Activated CD8-positive, alpha-beta memory T cell treated with anti-CD3 and anti-CD28 coated beads for 4 hours (primary cell): ENCODE results near the gene CNOT2.

Source experiments
- DNase-seq, 2 donors: peaks; one replicate each; pipeline ENCODE4 v3.0.0-alpha.2; 2020; ENCODE audit warnings: low read depth in 2 of 2

CNOT2 gene

DNA sequence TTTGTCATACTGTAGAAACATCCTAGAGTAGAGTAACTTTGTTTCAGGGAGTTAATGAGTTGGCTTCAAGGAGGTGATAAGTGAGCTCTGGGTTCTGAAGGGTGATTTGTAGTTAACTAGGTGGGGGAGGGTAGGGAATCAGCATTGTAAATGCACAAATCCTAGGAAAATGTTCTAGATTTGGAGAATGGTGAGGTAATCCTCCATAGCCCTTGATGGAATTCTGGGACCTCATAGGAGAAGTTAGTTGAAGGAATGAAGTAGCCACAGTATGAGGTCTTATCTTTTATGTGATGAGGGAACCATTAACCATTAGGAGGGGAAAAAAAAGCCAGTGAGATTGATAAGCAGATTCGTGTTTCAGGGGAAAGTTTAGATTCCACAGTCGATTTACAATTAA, 8.0 kb downstream of the CNOT2 start:
- DNase-seq = no peak

DNA sequence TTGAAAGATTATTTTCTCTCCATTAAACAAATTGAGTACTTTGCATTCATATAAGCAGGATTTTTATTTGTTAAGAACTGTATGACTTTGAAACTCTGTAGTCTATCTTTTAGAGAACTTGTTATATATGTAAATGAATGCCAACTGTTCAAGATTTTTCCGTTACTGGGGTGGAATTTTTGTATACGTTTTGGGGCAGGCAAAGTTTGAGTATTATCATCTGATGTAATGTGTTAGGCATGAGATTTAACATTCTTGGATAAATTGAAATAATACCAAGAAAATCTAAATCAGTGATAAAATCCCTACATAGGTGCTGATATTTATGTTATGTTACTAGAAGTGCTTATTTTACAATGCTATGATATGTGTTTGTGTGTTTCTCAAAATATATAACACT, 8.4 kb downstream of the CNOT2 start:
- no peak for DNase-seq

DNA sequence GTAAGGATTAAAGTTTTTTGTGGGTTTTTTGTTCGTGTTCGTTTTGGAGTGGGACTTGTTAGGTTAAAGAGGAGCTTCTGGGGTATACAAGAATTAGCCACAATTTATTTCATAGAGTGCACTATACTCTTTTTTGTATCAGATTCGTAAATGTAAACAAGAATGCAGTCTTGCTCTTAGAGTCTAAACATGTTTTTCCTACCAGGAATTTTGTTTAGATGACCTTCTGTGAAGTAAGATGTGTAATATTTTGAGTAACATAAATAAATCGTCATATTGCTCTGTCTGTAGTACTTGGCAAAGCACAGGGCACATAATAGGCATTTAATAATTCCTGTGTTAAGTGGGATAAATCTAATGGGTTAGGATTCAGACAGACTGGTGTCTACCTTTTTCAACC, 9.6 kb downstream of the CNOT2 start:
- no peak for DNase-seq

DNA sequence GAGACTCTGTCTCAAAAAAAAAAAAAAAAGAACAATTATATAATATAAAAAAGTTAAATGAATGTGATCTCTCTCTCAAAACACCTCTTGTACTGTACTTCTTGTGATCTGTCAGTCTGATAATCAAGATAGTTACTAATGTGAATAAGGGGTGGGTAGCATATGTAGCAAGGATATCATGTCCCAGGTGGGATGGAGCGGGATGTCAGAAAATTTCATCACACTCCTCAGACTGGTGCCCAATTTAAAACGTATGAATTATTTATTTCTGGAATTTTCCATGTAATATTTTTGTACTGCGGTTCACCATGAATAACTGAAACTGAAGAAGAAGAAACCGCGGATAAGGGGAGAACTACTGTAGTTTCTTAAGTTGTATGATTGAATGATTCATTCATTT, 11.0 kb downstream of the CNOT2 start:
- no peak for DNase-seq

DNA sequence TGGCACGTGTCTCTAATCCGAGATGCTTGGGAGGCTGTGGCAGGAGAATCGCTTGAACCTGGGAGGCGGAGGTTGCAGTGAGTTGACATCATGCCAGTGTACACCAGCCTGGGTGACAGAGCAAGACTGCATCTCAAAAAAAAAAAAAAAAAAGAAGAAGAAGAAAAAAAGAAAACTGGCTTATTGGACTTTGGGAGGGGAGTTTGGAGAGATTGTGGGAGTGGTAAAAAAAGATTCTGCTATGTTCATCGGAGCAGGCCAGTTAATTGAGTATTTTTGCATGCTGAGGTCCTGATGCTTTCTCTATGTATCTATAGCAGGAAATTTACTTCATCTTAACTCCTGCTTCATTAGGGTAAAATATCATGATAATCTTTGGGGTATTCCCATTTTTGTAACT, 11.6 kb downstream of the CNOT2 start:
- DNase-seq = no peak

DNA sequence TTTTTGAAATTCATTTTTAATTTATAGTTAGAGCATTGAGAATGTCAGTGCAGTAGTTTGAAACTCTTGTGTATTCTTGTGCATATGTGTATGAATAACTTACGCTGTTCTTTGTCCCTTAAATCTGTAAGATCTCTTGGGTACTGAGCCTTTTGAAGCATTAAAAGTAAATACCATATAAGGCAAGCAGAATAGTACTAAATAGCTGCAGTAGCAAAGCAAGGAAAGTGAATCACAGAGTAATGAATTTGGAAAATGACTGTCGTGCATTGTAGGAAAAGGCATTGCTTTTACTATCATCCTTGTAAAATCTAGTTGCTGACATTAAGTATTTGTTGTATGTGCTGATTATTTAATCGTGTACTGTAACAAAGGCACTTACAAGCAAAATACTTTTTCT, 12.1 kb downstream of the CNOT2 start:
- DNase-seq = no peak

DNA sequence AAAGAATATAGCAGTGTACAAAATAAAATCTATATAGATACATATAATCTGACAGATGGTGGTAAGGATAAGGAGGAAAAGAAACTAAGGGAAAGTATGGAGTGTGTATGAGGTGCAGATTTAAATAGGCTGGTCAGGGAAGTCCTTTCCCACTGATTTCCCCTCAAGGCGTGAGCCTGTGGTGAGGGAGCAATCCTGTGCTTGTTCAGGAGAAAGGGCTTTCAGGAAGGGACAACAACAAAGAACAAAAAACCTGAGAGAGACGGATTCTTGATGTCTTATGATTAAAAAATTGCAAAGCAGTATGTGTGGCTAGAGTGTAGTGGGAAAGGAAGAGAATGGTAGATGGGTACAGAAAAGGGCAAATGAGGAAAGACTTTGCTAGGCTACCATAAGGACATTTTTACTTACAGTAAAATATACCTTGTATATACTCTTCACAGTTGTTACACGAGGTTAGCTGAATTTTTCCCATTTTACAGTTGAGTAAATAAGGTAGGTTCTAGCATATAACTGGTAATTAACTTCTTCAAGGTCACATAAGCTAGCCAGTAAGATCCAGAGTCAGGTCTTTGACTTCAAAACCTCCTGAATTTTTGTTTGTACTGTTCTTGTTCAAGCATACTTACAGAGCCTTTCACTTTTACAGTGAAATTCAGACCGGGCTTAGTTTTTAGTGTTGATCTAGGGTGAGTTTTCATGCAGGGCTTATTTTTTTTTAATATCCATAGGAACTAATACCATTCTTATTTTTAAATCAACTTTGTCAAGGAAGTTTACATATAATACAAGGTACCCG, 15.6 kb downstream of the CNOT2 start:
- DNase-seq = no peak

DNA sequence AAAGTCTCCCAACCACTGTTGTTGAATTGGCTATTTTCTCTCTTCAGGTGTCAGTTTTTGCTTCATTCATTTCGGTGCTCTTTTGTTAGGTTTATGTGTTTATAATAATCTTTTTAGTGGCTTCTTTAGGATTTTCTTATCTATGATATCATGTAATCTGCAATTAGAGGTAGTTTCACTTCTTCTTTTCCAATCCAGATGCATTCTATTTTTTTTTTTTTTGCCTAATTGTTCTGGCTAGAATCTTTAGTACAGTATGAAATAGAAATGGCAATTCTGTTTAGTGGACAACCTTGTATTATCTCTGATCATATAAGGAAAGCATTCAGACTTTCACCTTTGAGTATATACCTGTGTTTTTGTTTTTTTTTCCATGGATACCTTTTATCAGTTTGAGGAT, 17.4 kb downstream of the CNOT2 start:
- DNase-seq = no peak

DNA sequence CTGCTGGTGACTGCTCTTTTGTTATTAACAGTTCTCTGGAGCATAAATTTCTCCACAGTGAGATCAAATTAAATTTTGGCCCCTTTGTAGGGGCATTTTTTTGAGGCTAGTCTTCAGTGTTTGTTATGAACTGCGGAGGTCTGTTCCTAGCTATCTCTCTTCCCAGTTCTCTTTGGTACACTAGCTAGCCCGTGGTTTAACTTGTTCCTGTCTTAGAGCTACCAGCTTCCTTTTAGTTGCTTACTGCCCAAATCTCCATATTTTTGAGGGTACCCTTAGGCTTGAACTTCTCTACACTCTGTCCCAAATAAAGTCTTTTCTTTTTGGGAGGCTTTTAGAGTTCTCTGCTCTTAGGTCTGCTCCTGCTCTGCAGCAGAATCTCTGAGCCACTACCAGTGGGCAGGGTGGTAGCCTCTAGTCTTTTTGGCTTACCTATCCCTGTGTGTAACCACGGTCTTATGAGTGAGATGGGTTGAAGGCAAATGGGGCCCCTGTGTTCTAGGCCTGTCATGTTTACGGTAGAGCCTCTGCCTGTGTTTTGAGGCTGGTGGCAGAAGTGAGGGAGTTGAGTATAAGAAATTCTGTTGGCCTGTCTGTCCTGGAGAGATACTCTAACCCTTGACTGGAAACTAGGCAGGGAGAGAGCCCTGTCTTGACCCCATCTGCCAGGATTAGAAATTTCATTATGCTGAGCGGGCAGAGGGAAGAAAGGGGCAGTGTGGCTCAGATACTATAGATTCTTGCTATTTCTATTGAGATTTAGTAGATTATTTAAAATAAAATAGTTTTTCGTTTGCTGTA, 21.0 kb downstream of the CNOT2 start:
- no peak for DNase-seq

DNA sequence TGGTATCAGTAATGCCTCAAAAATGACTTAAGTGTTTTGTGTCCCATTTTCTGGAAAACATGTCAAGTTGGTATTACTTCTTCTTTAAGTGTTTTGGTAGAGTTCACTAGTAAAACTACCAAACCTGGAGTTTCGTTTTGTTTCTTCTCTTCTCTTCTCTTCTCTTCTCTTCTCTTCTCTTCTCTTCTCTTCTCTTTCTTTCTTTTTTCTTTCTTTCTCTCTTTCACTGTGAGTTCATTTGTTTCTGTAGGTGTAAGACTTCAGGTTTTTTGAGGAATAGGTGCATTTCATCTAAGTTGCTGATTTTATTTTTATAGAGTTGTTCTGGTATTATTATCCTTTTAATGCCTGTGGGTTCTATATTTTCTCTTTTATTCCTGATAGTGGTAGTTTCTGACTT, 21.9 kb downstream of the CNOT2 start:
- DNase-seq = no peak

DNA sequence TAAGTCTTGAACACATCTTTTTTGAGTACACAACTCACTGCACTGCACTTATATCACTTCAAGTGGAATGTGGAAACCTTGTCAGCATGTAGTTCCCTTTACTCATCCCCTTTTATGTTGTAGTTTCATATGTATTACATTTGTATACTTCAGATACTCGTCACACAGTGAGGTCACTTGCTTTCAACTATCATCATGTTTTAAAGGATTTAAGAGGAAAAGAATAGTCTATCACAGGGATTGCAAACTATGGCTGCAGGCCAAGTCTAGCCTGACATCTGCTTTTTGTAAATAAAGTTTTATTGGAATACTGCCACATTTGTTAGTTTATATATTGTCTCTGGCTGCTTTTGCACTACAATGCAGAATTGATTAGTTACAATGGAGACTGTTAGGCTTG, 24.3 kb downstream of the CNOT2 start:
- DNase-seq = no peak

DNA sequence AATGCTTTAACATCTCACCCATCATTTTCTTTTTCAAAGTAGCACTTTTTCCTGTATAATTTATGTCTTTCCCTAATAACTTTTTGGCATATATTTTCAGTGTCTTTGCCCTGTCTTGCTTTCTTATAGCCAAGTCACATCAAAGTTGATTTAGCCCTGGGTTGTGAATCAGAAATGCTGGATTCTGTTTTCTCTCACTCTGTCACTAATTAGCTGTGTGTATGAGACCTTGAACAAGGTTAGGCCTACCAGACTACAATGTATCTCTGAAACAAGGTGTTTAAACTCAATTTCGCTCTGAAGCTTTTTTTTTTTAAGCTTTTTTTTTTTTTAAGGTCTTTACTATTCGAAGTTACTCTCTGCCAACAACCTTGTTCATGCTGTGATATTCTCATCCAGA, 25.7 kb downstream of the CNOT2 start:
- DNase-seq = no peak

DNA sequence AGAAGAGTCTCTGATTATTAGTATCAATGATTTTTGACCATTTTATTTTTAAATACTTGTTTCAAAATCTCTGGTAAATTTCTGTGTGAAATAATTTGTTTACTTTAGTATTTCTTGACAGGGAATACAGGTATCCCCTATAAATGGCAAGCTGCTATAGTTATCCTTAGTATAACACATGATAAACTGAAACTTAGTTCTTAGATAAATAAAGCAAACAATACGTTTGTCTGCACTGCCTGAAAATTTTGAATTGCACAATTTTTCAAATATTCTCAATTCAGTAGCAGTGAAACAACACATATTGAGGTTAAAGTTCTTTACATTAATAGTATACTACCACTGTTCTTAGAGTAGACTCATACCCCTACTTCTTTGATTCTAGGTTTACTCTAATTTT, 26.9 kb downstream of the CNOT2 start:
- no peak for DNase-seq

DNA sequence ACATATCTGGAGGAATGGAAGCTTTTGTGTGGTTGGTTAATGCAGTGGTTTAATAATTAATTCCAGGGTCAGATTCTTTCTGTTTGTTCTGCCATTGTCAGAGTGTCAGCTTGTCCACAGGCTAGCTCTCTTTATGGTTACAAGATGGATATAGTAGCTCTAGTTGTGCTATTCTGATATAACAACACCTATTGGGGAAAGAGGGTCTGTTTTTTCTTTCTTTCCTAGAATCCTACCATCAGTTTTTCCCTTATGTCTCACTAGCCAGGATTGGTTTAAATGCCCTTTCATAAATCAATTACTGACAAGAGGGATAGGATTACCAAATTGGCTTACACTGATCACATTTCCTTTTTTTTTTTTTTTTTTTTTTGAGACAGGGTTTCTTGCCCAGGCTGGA, 27.8 kb downstream of the CNOT2 start:
- DNase-seq = no peak

DNA sequence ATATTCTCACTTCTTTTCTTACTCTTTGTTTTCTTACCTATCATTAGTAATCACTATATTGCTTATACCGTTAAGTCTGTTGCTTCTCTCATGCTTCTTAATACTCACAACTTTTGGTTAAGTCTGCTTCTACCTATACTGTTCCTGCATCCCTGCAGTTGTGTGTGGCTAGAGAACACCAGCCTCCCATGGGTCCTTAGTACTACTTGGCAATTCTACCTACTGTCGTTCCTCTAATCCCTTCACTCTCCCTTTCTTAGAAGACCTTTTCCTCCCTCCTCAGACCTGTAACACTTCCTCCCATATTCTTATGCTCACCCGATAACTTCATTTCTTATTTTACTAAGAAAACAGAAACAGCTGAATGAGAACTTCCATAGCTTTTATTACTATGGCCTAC, 29.3 kb downstream of the CNOT2 start:
- no peak for DNase-seq

DNA sequence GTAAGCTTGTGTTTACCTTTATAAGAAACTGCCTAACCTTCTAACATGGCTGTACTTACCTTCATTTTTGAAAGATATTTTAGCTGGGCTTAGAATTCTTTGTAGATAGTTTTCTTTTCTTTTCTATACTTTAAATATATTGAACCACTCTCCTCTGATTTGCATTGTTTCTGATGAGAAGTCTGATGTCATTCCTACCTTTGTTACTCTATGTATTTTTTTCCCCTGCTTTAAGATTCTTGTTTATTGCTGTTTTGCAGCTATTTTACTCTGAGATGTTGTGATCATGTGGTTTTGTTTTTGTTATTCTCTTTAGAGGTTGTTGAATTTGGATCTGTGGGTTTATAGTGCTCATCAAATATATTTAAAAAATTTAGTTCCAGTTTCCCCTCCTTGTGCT, 31.8 kb downstream of the CNOT2 start:
- DNase-seq = no peak

DNA sequence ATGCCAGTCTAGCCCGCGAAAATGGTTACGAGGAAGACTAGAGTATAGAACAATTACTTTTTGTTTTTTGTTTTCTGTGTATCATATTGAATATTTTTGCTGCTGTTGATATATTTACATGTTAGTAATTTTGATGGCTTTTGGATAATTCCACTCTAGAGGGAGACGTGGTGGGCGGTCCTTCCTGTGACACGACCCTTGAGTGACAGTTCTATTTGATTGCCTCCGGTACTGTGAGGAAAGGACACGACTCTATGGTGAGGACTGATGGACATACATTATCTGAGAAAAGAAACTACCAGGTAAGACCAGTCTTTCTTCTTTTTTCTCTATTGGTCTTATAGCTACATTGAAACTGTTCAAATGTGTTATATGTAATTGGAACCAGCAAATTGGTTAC, 34.7 kb downstream of the CNOT2 start:
- DNase-seq = no peak

DNA sequence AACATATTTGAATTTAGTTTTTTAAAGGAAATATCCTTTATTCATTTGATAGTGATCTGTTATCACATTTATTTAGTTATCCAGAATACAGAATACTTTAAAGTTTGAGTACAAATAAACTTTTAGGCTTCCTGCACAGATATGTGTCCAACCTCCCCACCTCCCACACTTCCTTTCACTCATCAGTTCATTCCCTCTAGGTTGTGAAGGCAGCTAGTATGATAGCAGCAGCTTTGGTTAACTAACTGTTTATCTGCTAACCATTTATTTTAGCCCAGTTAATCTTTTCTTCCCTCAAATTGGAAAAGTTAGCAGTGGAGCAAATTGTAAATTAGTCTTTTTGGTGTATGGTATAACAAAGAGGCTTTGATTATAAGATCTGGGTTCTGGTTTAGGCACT, 35.7 kb downstream of the CNOT2 start:
- no peak for DNase-seq

DNA sequence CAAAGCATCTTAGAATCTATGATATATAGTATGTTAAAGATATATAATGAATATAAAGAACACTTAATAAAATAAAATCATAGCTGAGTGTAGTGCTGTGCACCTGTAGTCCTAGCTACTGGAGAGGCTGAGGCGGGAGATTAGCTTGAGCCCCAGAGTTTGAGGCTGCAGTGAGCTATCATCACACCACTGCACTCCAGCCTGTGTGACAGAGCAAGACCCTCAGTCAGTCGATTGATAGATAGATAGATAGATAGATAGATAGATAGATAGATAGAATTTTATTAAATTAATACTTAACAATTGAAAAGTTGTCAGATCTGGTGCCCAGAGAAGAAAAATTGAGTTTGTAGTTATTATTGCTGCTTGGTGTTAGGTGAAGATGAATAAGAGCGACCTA, 40.0 kb downstream of the CNOT2 start:
- no peak for DNase-seq

DNA sequence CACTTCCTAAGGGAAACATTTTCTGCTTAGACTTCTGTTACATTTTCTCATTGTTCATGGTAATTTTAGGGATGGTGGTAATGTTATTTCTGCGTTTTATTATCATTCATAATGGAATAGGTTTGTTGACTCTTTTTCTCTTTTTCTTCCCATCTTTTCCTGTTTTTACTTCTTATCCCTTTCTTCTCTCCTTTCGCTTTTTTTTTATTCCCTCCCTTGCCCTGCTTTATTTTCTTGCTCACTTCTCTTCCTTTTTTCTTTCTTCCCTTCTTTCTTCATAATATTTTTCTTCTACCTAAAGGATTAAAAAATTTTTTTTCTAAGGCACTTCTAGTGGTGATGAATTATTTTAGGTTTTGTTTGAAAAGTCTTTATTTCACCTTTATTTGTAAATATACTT, 45.6 kb downstream of the CNOT2 start:
- DNase-seq = no peak

DNA sequence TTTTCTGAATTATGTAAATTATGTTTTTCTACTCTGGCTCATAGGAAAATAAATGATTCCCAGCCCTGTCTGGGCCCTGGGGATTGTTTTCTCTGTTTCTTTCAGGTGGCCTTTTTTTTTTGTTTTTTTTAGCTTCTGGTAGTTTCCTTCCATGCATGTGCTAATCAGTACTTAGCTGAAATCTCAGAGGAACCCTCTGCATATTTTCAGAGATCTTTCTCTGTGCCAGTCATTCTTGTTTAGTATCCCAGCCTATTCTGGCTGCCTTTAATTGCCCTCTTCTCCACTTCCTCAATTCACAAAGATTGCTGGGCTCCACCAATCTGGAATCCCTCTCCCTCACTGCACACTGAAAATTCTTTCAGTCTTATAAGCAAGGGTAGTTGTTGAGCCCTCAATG, 46.9 kb downstream of the CNOT2 start:
- DNase-seq = no peak

DNA sequence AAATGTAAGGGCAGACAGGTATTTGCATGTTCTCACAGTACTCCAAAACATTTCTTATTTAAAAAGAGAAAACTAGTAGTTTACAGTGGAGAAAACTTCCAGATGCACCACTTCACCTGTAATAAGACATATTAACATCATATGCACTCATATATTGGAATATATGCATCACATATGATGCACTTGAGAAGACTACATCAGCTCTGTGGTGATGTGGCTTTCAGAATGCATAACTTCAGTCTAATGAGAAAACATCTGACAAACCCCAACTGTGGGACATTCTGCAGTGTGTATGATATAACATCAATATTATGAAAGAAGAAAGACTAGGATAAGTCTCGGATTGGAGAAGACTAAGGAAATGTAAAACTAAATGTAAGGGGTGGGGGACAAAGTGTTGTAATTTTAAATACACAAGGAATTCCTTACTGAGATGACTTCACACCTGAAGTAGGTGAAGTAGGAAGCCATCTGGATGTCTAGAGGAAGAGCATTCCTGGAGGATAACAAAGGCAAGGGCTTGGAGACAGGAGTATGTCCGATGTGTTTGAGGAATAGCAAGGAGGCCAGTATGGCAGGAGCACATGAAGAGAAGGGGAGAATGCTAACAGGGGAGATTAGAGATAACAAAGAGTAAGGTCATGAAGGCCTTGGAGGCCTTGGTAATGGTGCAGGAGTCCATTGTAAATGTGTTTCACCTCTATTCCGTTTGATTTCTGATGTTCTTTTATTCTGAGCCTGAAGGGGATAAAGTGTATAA, 49.0 kb downstream of the CNOT2 start:
- DNase-seq = no peak
